Mucosa of descending colon (tissue), 3 donors: ENCODE data around the gene TEP1. TPM values are rescaled to one million over a fixed set of nuclear protein-coding genes. Genes with fewer than 3 reads are reported as not detected.

Source experiments
- ATAC-seq: fragments of 200-7000 bp; cut with Tn5 transposase; one replicate; pipeline ENCODE4 v1.9.1; 2020; ENCODE audit warnings: mild to moderate bottlenecking, moderate library complexity
- DNase-seq, 3 donors: peaks; one replicate each; pipeline ENCODE4 v3.0.0-alpha.2; 2020
- H3K36me3 ChIP-seq: fragments of 200-600 bp; one replicate; pipeline ENCODE4 v1.8.0; 2021; ENCODE audit warnings: low read depth, mild to moderate bottlenecking
- H3K4me1 ChIP-seq: fragments of 200-600 bp; one replicate; pipeline ENCODE4 v1.8.0; 2021; ENCODE audit warnings: low read depth, mild to moderate bottlenecking
- H3K4me3 ChIP-seq: fragments of 200-600 bp; one replicate; pipeline ENCODE4 v1.8.0; 2021; ENCODE audit warnings: mild to moderate bottlenecking
- H3K9me3 ChIP-seq: fragments of 200-600 bp; one replicate; pipeline ENCODE4 v1.8.0; 2021; ENCODE audit warnings: mild to moderate bottlenecking
- intact Hi-C, 2 donors: fragments of 100-400 bp; cut with DNase I in 1 of 2; cut with micrococcal nuclease in 1 of 2; formaldehyde crosslinking; loops; one replicate each; pipeline versions ENCODE4 v1.11.0 to v1.11.1; 2022; cut with DNase I, micrococcal nuclease
- long read RNA-seq, 2 donors: library from polyadenylated mRNA; unstranded; transcript quantifications; one replicate each; pipeline ENCODE4 v2.0.0, GENCODE V29; 2019 to 2021
- total RNA-seq, 3 donors: library from RNA; stranded (reverse); fragmentation: NEBNext Ultra II Directional in 2 of 3; extraction: Animal tissue kit (Norgen Biotek cat#: 25700) in 2 of 3; gene quantifications; one replicate each; pipeline versions ENCODE4 v1.2.1 to v1.2.4, GENCODE V29; 2021 to 2023
- TF ChIP-seq, protein P1 (sequence below): fragments of 200-600 bp; IDR thresholded peaks from one replicate; pipeline ENCODE4 v1.8.0; 2022; ENCODE audit warnings: antibody characterized with exemption, mild to moderate bottlenecking
- donor health status: DM: no; HTN: no; CAD: no; lungs with moderate emphysema.
- donor health status: DM: no; HTN: no; CAD: no.
- donor health status: DM: no; HTN: yes; CAD: no.

Gene TEP1
- total RNA-seq, result 100 to 1,000 TPM in 1 of 3 donors, 10 to 100 TPM in 2; 68.7 to 121 (median 85.8) TPM
- long read RNA-seq, donor 1, partial matches to known transcripts, result 7 of 13 reads
- long read RNA-seq, donor 1, other reads (novel, unspliced or antisense), result 6 of 13 reads
- long read RNA-seq, donor 2, partial matches to known transcripts, result 1 of 2 reads
- long read RNA-seq, donor 2, other reads (novel, unspliced or antisense), result 1 of 2 reads

DNA sequence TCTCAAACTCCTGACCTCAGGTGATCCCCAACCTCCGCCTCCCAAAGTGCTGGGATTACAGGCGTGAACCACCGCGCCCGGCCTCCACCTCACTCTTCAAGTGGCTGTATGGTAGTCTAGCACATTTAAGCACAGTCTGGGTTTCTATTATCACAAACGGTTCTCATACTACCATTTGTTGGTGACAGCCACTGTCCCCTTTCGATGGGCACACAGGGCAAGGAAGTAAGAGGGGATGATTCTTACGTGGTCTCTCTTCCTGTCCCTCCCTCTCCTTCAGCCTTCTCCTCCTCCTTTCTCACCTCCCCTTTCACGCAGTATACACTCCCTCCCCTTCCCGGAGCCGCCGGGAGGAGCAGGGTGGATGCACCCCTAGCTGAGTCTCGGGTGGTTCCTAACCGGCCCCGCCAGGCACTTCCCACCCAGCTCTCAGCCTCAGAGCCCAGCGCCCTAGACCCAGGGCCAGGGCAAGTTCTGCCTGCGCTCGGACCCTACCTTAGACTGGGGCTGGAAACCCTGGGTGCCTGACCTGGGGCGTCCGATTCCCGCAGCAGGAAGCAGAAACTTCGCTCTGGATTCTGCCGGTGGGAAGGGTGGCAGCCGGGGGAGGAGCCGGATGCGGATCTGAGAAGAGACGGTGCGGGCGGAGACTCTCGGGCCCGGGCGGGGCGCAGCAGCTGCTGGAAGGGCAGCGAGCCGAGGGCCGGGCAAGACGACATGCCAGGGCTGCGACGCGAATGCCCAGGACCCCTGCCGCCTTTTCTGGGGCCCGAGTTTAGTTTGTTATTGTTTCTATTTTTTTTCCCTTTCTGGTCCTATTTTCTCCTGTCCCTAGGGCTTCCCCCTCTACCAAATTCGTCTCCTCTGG, at the start of gene TEP1:
TEP1 (minus strand) TSS at position 626 of the 868 bp plus-strand sequence. CDS start 5,062 bp downstream, outside the sequence.
- ATAC-seq (peak; percentile 87), DNase-seq (peak; percentile 94 to 95 (median 94))
- peaks cover under 1% of the 10 kb centered on the region for H3K36me3 ChIP-seq
- no peaks in the 10 kb centered on the region for H3K9me3 ChIP-seq
- TF ChIP-seq, protein P1, sequence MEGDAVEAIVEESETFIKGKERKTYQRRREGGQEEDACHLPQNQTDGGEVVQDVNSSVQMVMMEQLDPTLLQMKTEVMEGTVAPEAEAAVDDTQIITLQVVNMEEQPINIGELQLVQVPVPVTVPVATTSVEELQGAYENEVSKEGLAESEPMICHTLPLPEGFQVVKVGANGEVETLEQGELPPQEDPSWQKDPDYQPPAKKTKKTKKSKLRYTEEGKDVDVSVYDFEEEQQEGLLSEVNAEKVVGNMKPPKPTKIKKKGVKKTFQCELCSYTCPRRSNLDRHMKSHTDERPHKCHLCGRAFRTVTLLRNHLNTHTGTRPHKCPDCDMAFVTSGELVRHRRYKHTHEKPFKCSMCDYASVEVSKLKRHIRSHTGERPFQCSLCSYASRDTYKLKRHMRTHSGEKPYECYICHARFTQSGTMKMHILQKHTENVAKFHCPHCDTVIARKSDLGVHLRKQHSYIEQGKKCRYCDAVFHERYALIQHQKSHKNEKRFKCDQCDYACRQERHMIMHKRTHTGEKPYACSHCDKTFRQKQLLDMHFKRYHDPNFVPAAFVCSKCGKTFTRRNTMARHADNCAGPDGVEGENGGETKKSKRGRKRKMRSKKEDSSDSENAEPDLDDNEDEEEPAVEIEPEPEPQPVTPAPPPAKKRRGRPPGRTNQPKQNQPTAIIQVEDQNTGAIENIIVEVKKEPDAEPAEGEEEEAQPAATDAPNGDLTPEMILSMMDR, result no peak
- H3K4me1 ChIP-seq, result peaks cover 46% of the 10 kb centered on the region
- H3K4me3 ChIP-seq, result peak within 1 kb of the TSS; percentile 75
- intact Hi-C loops, result loop anchor here (2.0 to 5.0 kb wide), 3 partner anchors 42 to 269 kb away; partner anchors contain the start of genes APEX1 (in 1 of the 2), OSGEP (in 1 of the 2) and RNASE4 (in 1 of the 2)

GRCh38 chr14:20461225-20462141, 48.2 kb upstream of the TEP1 start, which contains the start of gene PIP4P1:
TSS of gene PIP4P1 (minus strand) at chr14:20461434. CDS start at chr14:20461325, 109 bp downstream.
- peak; percentile 94 for ATAC-seq
- intact Hi-C loops, result loop anchor here in 1 of 2 donors (5.0 kb wide), 1 partner anchor 44 kb away; no protein-coding TSS in a partner anchor
- peak within 1 kb of the TSS; percentile 79 for H3K4me3 ChIP-seq

DNA sequence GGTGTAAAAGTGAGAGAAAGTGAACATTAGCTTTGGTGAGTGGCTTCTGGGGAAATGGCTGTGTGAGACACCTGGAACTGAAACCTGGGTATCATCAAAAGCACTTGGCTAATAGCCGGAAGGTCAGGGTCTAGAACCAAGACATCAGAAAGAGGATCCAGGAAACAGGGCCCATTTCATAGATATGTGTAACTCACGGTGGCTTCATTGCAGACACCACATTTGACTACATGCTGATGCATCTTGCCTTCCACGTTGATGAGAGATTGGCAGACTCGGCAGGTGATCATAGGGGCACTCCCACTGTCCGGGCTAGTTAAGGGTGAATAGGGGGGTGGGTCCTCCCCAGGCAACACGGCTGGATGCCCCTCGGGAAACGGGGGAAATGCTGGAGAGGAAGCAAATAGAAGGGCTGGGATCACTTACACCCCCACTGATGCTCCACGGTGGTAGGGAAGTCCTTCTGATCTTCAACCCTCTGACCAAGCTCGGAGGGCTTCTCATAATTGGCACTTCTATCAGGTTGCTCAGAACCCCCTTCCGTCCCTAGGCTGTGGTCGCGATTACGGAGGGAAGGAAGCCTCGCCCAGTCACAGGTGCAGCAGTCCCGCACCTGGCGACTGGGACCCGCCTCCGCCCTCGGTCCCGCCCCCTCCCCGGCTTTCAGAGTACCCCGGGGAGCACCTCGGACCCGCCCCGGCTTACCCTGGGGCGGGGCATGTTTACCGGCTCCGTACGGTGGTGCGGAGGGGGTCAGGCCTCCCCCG, 47.3 kb upstream of the TEP1 start:
- intact Hi-C loops, result loop anchor here in 1 of 2 donors (5.0 kb wide), 1 partner anchor 43 kb away; no protein-coding TSS in a partner anchor
- peaks cover 13% of the 10 kb centered on the region for H3K36me3 ChIP-seq
- peak overlapping the region; percentile 79 for H3K4me3 ChIP-seq
- H3K4me1 ChIP-seq, result peaks cover 24% of the 10 kb centered on the region
- ATAC-seq (peak; percentile 63), DNase-seq (peak; percentile 79 to 90 (median 86))
- no peaks in the 10 kb centered on the region for H3K9me3 ChIP-seq
- TF ChIP-seq, protein P1, result no peak

More at GRCh38 chr14:20461225-20462141, 48.2 kb upstream of the TEP1 start, which contains the start of gene PIP4P1:
- peaks cover 13% of the 10 kb centered on the region for H3K36me3 ChIP-seq
- no peaks in the 10 kb centered on the region for H3K9me3 ChIP-seq
- peaks cover 16% of the 10 kb centered on the region for H3K4me1 ChIP-seq
- DNase-seq, result peak; percentile 98 to 100 (median 99)
- TF ChIP-seq, protein P1, result no peak

- ATAC-seq (no peak), DNase-seq (no peak)
- intact Hi-C loops, result no loop called here
- H3K9me3 ChIP-seq, result no peaks in the 10 kb centered on the region
- H3K36me3 ChIP-seq, result peaks cover 13% of the 10 kb centered on the region
- peaks cover 34% of the 10 kb centered on the region for H3K4me1 ChIP-seq
- TF ChIP-seq, protein P1, result no peak
- no peak overlapping the region for H3K4me3 ChIP-seq
Measured at GRCh38 chr14:20458031-20458789, 44.9 kb upstream of the TEP1 start.
